ENCODE measurements around the gene MGAT3.

Gene MGAT3

DNA sequence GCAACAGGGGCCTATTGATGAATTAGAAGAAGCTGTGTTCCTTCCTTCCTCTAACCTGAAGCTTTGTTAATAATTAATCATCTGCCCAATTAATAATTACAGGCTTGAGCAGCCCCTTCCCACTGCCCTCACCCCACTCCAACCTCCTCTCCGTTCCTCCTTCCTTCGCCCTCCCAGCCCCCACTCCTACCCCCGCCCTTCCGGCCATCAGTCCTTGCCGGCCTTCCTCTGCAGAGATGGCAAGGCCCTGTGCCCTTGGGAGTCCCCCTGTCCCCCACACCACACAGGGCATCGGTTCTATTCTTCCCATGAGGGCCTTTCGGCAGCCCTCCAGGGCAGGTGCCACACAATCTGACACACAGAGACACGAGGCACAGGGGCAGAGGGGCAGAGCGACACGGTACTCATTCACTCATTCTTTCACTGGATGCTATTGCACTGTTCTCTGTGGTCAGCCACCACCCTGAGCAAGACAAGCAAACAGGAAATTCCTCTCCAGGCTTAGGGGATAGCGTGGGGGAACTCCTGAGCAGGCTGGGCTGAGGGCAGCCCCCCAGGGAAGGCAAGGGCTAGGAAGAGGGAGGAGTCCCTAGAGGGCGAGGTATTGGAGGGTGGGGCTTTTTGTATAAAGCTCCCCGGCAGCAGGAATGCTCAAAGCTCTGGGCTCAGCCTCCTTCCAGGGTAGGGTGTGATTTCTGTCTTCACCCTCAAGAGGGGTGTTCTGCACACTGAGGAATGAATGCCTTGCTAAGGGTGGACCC, 14.7 kb downstream of the MGAT3 start:
- TF ChIP-seq CTCF (IDR thresholded peaks at IDR 0.05): no peak

- TF ChIP-seq CTCF (IDR thresholded peaks at IDR 0.05): no peak
Measured at GRCh38 chr22:39472570-39473556, 16.1 kb downstream of the MGAT3 start.

- TF ChIP-seq CTCF (IDR thresholded peaks at IDR 0.05): no peak
Measured at GRCh38 chr22:39473851-39474250, 17.0 kb downstream of the MGAT3 start.

GRCh38 chr22:39474351-39475111, 17.7 kb downstream of the MGAT3 start:
- no peak for TF ChIP-seq CTCF (IDR thresholded peaks at IDR 0.05)

DNA sequence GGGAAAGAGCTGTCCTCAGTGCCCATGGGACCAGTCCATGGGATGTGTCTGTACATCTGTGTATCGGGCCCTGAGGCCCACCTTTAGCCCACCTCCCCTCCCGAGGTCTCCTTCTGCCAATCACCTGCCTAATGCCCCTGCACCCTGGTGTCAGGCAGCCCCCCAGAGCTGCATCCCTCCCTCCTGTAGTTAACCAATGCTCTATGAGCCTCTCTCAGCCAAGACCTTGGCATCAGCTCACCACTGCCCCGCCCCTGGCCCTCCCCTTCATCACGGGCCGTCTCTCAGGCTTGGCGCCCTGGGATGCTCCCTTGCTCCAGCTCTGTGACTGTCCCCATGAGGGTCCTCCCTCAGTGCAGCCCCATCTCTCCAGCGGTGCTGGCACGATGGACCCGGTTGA, 18.5 kb downstream of the MGAT3 start:
- no peak for TF ChIP-seq CTCF (IDR thresholded peaks at IDR 0.05)

GRCh38 chr22:39475902-39476301, 19.1 kb downstream of the MGAT3 start:
- no peak for TF ChIP-seq CTCF (IDR thresholded peaks at IDR 0.05)

- TF ChIP-seq CTCF (IDR thresholded peaks at IDR 0.05): no peak
Measured at GRCh38 chr22:39476664-39477063, 19.9 kb downstream of the MGAT3 start.
